Measurements from ENCODE around the gene SLC26A1.

DNA sequence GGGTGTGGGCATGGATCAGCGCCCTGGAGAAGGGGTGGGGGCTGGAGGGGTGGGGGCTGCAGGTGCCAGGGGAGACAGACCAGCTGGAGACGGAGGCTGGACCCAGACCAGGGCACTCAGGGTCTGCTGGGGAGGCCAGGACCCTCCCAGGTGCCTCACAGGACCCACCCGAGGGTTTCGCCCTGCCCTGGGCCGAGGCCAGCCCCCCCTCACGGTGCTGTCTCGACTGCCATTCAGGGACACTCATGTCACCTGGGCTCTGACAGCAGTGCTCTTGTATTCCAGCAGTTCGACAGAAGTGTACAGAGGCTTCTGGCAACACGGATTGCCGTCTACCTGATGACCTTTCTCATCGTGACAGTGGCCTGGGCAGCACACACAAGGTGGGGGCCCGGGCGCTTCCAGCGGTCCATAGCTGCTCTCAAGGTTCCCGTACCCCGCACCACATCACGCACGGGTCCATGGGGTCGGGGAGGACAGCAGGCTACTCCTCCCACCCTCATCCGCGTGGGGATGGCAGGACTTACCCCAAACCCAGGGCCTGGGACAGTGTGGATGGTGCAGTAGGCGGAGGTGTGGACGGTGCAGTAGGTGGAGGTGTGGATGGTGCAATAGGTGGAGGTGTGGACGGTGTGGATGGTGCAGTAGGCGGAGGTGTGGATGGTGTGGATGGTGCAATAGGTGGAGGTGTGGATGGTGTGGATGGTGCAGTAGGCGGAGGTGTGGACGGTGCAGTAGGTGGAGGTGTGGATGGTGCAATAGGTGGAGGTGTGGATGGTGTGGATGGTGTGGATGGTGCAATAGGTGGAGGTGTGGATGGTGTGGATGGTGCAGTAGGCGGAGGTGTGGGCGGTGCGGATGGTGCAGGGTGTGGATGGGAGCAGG is 42.8 kb downstream of the SLC26A1 start:
- TF ChIP-seq CTCF (IDR thresholded peaks at IDR 0.05): no peak
- no peak for TF ChIP-seq EZH2phosphoT487 (IDR thresholded peaks at IDR 0.05)
- TF ChIP-seq EZH2 (IDR thresholded peaks at IDR 0.05): no peak
